Adrenal gland (tissue), 12 donors: ENCODE data around the gene HEMK1. TPM values are rescaled to one million over a fixed set of nuclear protein-coding genes. Genes with fewer than 3 reads are reported as not detected.

Experiments used
- DNase-seq, 7 donors: peaks; one replicate each; pipeline ENCODE4 v3.0.0-alpha.2; 2019 to 2020
- H3K27ac ChIP-seq, 5 donors: fragments of 200-600 bp; sonication (generic) in 4 of 5; 1 replicate in 3 of 5; 2 replicates in 2 of 5; pipeline versions ENCODE4 v1.5.1 to v1.8.0; 2016 to 2020; ENCODE audit warnings: mild to moderate bottlenecking in 1 of 5
- H3K27me3 ChIP-seq: fragments of 200-600 bp; 2 replicates; pipeline ENCODE4 v1.8.0; 2021
- H3K36me3 ChIP-seq, 2 donors: fragments of 200-600 bp; replicated peaks in 1 of 2; 1 replicate in 1 of 2; 2 replicates in 1 of 2; pipeline versions ENCODE4 v1.5.1 to v1.8.0; 2018 to 2022
- H3K4me1 ChIP-seq, 2 donors: fragments of 200-600 bp; replicated peaks in 1 of 2; 1 replicate in 1 of 2; 2 replicates in 1 of 2; pipeline versions ENCODE4 v1.5.1 to v1.8.0; 2018 to 2021
- H3K4me3 ChIP-seq, 4 donors: fragments of 200-600 bp; sonication (generic) in 3 of 4; one replicate each; pipeline ENCODE4 v1.5.1; 2016 to 2018
- H3K9me3 ChIP-seq, 3 donors: fragments of 200-600 bp; sonication (generic) in 1 of 3; replicated peaks in 1 of 3; 1 replicate in 2 of 3; 2 replicates in 1 of 3; pipeline versions ENCODE4 v1.5.1 to v1.8.0; 2016 to 2021
- POLR2A ChIP-seq, 2 donors: fragments of 450-650 bp; IDR thresholded peaks; one replicate each; pipeline ENCODE4 v1.6.1; 2017; ENCODE audit warnings: antibody characterized with exemption in 2 of 2, mild to moderate bottlenecking in 2 of 2, moderate library complexity in 1 of 2
- WGBS, 4 donors: extraction: QIAGEN DNeasy Blood & Tissue Kit in 2 of 4; methylation state at CpG; one replicate each; pipeline versions ENCODE4 v1.1.5 to v1.1.7; 2013 to 2017; 5-methylcytosine and 5-hydroxymethylcytosine counted together
- intact Hi-C, 2 donors: fragments of 100-400 bp; cut with DNase I; formaldehyde crosslinking; loops; one replicate each; pipeline versions ENCODE4 v1.14.1 to v1.15.0; 2022 to 2023
- polyA plus RNA-seq, 3 donors: library from polyadenylated mRNA; stranded (reverse); fragments of 200-250 nt in 2 of 3; fragments of 350-450 nt in 1 of 3; fragmentation: Illumina TruSeq in 1 of 3; extraction: RNeasy Lipid Tissue Mini Kit (QIAGEN cat#74804) in 1 of 3; gene quantifications; one replicate each; pipeline ENCODE4 v1.2.3, GENCODE V29; 2013 to 2014
- total RNA-seq, 9 donors: library from RNA; depleted of rRNA in 4 of 9; stranded (reverse); fragments of >200 nt in 4 of 9; fragments of 120-200 nt in 1 of 9; fragmentation: NEBNext Ultra II Directional in 1 of 9; extraction: Animal tissue kit (Norgen Biotek cat#: 25700) in 1 of 9; gene quantifications; one replicate each; pipeline versions ENCODE4 v1.1.0 to v1.2.4, GENCODE V29; 2013 to 2023
- TF ChIP-seq, protein P1 (sequence below), 6 experiments: fragments of 450-650 bp in 4 of 6; fragments of 200-600 bp in 2 of 6; sonication (generic) in 1 of 6; IDR thresholded peaks; 1 replicate in 5 of 6; 2 replicates in 1 of 6; pipeline versions ENCODE4 v1.5.1 to v1.8.0; 2016 to 2021; ENCODE audit warnings: antibody characterized with exemption in 6 of 6, mild to moderate bottlenecking in 2 of 6, moderate library complexity in 1 of 6
- donor health status: healthy with polysubstance abuse.
- donor health status: Bipolar disorder and iron deficiency.
- donor health status: DM: yes; HTN: yes; CAD: no.
- donor health status: DM: no; HTN: no; CAD: no.
- donor health status: DM: no; HTN: no; CAD: no.
- donor health status: DM: yes; HTN: yes; CAD: no.

The HEMK1 gene
- total and polyA plus RNA-seq, 12 donors = 9.1 to 46.4 (median 19.0) TPM

- peaks cover 0 to 2% of the 10 kb centered on the region in 2 donors for H3K36me3 ChIP-seq
- WGBS, 4 donors = 10 to 17% (median 11%) methylated on average over 1 of the region's 1 CpG
- intact Hi-C loops = loop anchor here in 1 of 2 donors (2.0 kb wide), 1 partner anchor 41 kb away; no protein-coding TSS in a partner anchor
- no peaks in the 10 kb centered on the region for H3K27me3 ChIP-seq
- no peaks in the 10 kb centered on the region for H3K9me3 ChIP-seq
- DNase-seq = peak; percentile 69 to 89 (median 79)
- no peak overlapping the region for H3K4me3 ChIP-seq
- no peak for TF ChIP-seq POLR2A (IDR thresholded peaks at IDR 0.05)
- TF ChIP-seq, protein P1, sequence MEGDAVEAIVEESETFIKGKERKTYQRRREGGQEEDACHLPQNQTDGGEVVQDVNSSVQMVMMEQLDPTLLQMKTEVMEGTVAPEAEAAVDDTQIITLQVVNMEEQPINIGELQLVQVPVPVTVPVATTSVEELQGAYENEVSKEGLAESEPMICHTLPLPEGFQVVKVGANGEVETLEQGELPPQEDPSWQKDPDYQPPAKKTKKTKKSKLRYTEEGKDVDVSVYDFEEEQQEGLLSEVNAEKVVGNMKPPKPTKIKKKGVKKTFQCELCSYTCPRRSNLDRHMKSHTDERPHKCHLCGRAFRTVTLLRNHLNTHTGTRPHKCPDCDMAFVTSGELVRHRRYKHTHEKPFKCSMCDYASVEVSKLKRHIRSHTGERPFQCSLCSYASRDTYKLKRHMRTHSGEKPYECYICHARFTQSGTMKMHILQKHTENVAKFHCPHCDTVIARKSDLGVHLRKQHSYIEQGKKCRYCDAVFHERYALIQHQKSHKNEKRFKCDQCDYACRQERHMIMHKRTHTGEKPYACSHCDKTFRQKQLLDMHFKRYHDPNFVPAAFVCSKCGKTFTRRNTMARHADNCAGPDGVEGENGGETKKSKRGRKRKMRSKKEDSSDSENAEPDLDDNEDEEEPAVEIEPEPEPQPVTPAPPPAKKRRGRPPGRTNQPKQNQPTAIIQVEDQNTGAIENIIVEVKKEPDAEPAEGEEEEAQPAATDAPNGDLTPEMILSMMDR (IDR thresholded peaks at IDR 0.05) = peak; percentile 67 to 97 (median 94)
- H3K4me1 ChIP-seq = peaks cover 12 to 21% of the 10 kb centered on the region in 2 donors
- no peak overlapping the region for H3K27ac ChIP-seq
These were observed 2.8 kb downstream of the HEMK1 start for GRCh38 chr3:50572158-50572557.

GRCh38 chr3:50572801-50573371, 3.6 kb downstream of the HEMK1 start:
- Histone ChIP-seq H3K4me1 (peaks cover 11 to 18% of the 10 kb centered on the region in 2 donors), H3K4me3 (no peak overlapping the region), H3K36me3 (peaks cover 0 to 7% of the 10 kb centered on the region in 2 donors), H3K9me3 (no peaks in the 10 kb centered on the region), H3K27me3 (no peaks in the 10 kb centered on the region), H3K27ac (no peak overlapping the region)
- WGBS, 4 donors = 66 to 97% (median 88%) methylated on average over 3 to 4 of the region's 4 CpGs
- TF ChIP-seq, protein P1 (IDR thresholded peaks at IDR 0.05) = no peak
- TF ChIP-seq POLR2A (IDR thresholded peaks at IDR 0.05) = no peak
- DNase-seq = no peak
- intact Hi-C loops = loop anchor here in 1 of 2 donors (2.0 kb wide), 1 partner anchor 40 kb away; no protein-coding TSS in a partner anchor

DNA sequence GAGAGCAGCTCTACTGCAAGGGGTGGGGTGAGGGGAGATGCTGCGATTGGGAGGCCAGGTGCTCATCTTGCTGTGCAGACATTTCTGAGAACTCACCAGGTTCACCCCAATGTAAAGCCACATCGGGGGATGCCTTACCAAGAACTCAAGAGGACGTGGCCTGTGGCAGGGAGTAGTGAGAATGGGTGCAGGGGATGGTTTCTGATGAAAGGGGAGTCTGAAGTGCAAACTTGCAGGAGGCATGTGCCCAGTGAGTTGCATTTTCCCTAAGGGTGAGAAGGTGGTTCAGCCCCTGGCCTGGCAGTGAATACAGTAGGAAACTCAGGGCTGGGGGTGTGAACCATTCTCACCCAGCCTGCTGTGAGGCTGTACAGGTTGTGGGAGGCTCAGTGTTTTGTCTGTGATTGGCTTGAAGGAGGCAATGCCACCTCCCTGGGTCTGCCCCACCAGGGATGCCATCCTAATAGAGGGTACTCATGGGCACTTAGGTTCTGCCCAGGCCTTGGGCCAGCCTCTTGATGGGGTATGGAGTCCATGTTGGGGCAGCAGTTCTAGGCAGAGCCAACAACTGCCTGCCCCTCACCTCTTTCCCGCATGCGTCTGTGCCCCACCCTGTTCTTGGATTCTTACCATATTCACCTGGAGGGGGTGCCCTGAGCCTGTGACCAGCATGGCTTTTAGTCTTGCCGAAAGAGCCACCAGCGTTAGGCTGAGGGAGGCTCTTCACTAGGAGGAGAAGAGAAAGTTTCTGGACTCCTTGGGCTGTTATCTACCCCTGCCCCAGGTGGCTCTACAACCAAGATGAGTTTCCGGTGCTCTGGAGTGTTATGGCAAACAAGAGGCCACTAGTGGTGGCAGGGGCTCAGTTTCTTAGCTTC, 4.5 kb downstream of the HEMK1 start:
- no peak overlapping the region for H3K4me3 ChIP-seq
- intact Hi-C loops = loop anchor here in 1 of 2 donors (2.0 kb wide), 1 partner anchor 39 kb away; no protein-coding TSS in a partner anchor
- TF ChIP-seq POLR2A (IDR thresholded peaks at IDR 0.05) = no peak
- TF ChIP-seq, protein P1 (IDR thresholded peaks at IDR 0.05) = no peak
- peaks cover 7 to 9% of the 10 kb centered on the region in 2 donors for H3K4me1 ChIP-seq
- H3K9me3 ChIP-seq = no peaks in the 10 kb centered on the region
- H3K27ac ChIP-seq = no peak overlapping the region
- no peak for DNase-seq
- WGBS, 4 donors = 83 to 86% (median 86%) methylated on average over 4 to 8 of the region's 8 CpGs
- H3K36me3 ChIP-seq = peaks cover 0 to 11% of the 10 kb centered on the region in 2 donors
- no peaks in the 10 kb centered on the region for H3K27me3 ChIP-seq

DNA sequence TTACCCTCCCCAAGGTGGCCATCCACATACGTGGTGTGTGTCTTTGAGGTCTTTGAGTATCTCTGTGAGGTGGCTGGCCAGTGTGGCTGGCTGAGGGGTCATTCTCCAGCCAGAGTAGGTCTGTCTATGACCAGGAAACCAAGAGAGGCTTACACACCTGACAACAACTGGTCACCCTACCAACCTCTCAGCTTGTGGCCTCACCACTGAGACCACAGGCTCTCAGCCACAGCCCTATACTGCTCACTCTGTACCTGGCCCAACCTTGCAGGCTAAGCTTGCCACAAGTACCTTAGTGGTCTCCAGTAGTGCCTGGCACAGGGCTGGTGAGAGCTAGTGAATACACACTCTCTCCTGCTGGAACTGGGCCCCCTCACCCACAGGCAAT, 5.1 kb downstream of the HEMK1 start:
- no peak for TF ChIP-seq POLR2A (IDR thresholded peaks at IDR 0.05)
- TF ChIP-seq, protein P1 (IDR thresholded peaks at IDR 0.05) = no peak

More for the DNA sequence above, 5.1 kb downstream of the HEMK1 start:
- 67 to 88% (median 82%) methylated on average over 1 of the region's 1 CpG for WGBS, 4 donors
- no peaks in the 10 kb centered on the region for H3K9me3 ChIP-seq
- H3K4me3 ChIP-seq = no peak overlapping the region
- no peak for DNase-seq
- H3K27ac ChIP-seq = no peak overlapping the region
- no peaks in the 10 kb centered on the region for H3K27me3 ChIP-seq
- peaks cover 7 to 9% of the 10 kb centered on the region in 2 donors for H3K4me1 ChIP-seq
- peaks cover 0 to 11% of the 10 kb centered on the region in 2 donors for H3K36me3 ChIP-seq
- intact Hi-C loops = no loop called here
